Stimulated activated CD4-positive, alpha-beta T cell treated with anti-CD3 and anti-CD28 coated beads, Interleukin-2, amount 100 ng/mL, for 48 hours (primary cell): ENCODE data around the gene ZNF660.

Source experiments
- DNase-seq, 2 donors: peaks; one replicate each; pipeline ENCODE4 v3.0.0-alpha.2; 2020

ZNF660 gene

GRCh38 chr3:44642337-44642736 is 57.6 kb downstream of the ZNF660 start:
- DNase-seq = no peak

- no peak for DNase-seq
Measured at GRCh38 chr3:44643024-44643423, 58.3 kb downstream of the ZNF660 start.

- DNase-seq = no peak
Measured at GRCh38 chr3:44647771-44648170, 63.0 kb downstream of the ZNF660 start.

- DNase-seq = peak; percentile 24 to 39
Measured at GRCh38 chr3:44648564-44649229, 63.9 kb downstream of the ZNF660 start, which contains the start of gene ZNF35. Gene ZNF35 (plus strand): TSS chr3:44648732. CDS start chr3:44651068, 2,336 bp downstream.
